H1 (cell line): Measurements from ENCODE around the gene XPNPEP1.

Experiments
- CBX5 ChIP-seq: fragments of 300-800, 300-1000 bp; sonication (generic); IDR thresholded peaks from 2 replicates; pipeline ENCODE4 v1.7.1; 2016; ENCODE audit warnings: antibody characterized with exemption, low read length, low read depth
- CBX8 ChIP-seq: fragments of 300-800, 300-1000 bp; sonication (generic); IDR thresholded peaks from 2 replicates; pipeline ENCODE4 v1.7.1; 2016; ENCODE audit warnings: low read depth, low read length, borderline replicate concordance
- CHD2 ChIP-seq: IDR thresholded peaks from 2 replicates; pipeline ENCODE4 v1.6.1; 2012; ENCODE audit warnings: low read length, improper control_type of control experiment
- CTCF ChIP-seq, 3 experiments: IDR thresholded peaks; 1 replicate in 2 of 3; 2 replicates in 1 of 3; pipeline versions ENCODE4 v1.5.1 to v1.6.1; 2011; ENCODE audit warnings: low read length in 3 of 3, mild to moderate bottlenecking in 3 of 3, inconsistent platforms in 2 of 3, low read depth in 1 of 3, moderate library complexity in 1 of 3; ENCODE audit not compliant: insufficient read depth in 1 of 3; ENCODE audit errors: control extremely low read depth in 1 of 3
- EP300 ChIP-seq, 2 experiments: IDR thresholded peaks; 1 replicate in 1 of 2; 2 replicates in 1 of 2; pipeline ENCODE4 v1.6.1; 2011 to 2012; ENCODE audit warnings: low read depth in 2 of 2, low read length in 2 of 2, mild to moderate bottlenecking in 2 of 2, borderline replicate concordance in 1 of 2, inconsistent platforms in 1 of 2, moderate library complexity in 1 of 2
- GTF2F1 ChIP-seq: IDR thresholded peaks from 2 replicates; pipeline ENCODE4 v1.6.1; 2012; ENCODE audit warnings: low read depth, low read length, improper control_type of control experiment, borderline replicate concordance
- HDAC6 ChIP-seq: IDR thresholded peaks from one replicate; pipeline ENCODE4 v1.7.1; 2012; ENCODE audit warnings: low read depth, mild to moderate bottlenecking, inconsistent platforms, low read length, moderate library complexity
- JUND ChIP-seq: IDR thresholded peaks from 2 replicates; pipeline ENCODE4 v1.6.1; 2011; ENCODE audit warnings: mild to moderate bottlenecking, improper control_type of control experiment, low read length
- KDM1A ChIP-seq: fragments of 200-600, 300-600 bp; sonication (generic); IDR thresholded peaks from 2 replicates; pipeline ENCODE4 v1.7.1; 2016; ENCODE audit warnings: mild to moderate bottlenecking, low read length, borderline replicate concordance
- POLR2A ChIP-seq, 2 experiments: IDR thresholded peaks; 1 replicate in 1 of 2; 2 replicates in 1 of 2; pipeline ENCODE4 v1.6.1; 2011; ENCODE audit warnings: low read depth in 2 of 2, low read length in 2 of 2, mild to moderate bottlenecking in 2 of 2; ENCODE audit errors: control extremely low read depth in 1 of 2
- RAD21 ChIP-seq, 2 experiments: IDR thresholded peaks in 1 of 2; conservative IDR thresholded peaks in 1 of 2; 2 replicates each; pipeline ENCODE4 v1.6.1; 2011; ENCODE audit warnings: low read depth in 2 of 2, low read length in 2 of 2, improper control_type of control experiment in 1 of 2, inconsistent platforms in 1 of 2, mild to moderate bottlenecking in 1 of 2, moderate library complexity in 1 of 2
- SIN3A ChIP-seq, 2 experiments: IDR thresholded peaks in 1 of 2; conservative IDR thresholded peaks in 1 of 2; 2 replicates each; pipeline ENCODE4 v1.6.1; 2011 to 2012; ENCODE audit warnings: low read length in 2 of 2, improper control_type of control experiment in 1 of 2, low read depth in 1 of 2, mild to moderate bottlenecking in 1 of 2
- SIX5 ChIP-seq: IDR thresholded peaks from 2 replicates; pipeline ENCODE4 v1.6.1; 2011; ENCODE audit warnings: mild to moderate bottlenecking, low read depth, low read length
- ZNF274 ChIP-seq: IDR thresholded peaks from 2 replicates; pipeline ENCODE4 v1.7.0; 2012; ENCODE audit warnings: low read length, borderline replicate concordance; ENCODE audit errors: extremely low read depth

GRCh38 chr10:109920016-109920415 is 3.3 kb downstream of the XPNPEP1 start:
- TF ChIP-seq SIX5 (no peak), CBX8 (no peak), CTCF (IDR thresholded peaks at IDR 0.05; ENCODE audit: control extremely low read depth in 1 of 3, insufficient read depth in 1 of 3, low read depth in 1 of 3, low read length in 3 of 3) (no peak), POLR2A (IDR thresholded peaks at IDR 0.05; ENCODE audit: control extremely low read depth in 1 of 2, low read depth in 2 of 2, low read length in 2 of 2) (no peak), JUND (no peak), CBX5 (no peak), ZNF274 (no peak), GTF2F1 (no peak), EP300 (IDR thresholded peaks at IDR 0.05; ENCODE audit: borderline replicate concordance in 1 of 2, low read depth in 2 of 2, low read length in 2 of 2) (no peak), RAD21 (IDR thresholded peaks at IDR 0.05 in 1 of 2, conservative IDR thresholded peaks at IDR 0.05 in 1 of 2; ENCODE audit: low read depth in 2 of 2, low read length in 2 of 2) (no peak), CHD2 (no peak), HDAC6 (no peak), SIN3A (conservative IDR thresholded peaks at IDR 0.05 in 1 of 2, IDR thresholded peaks at IDR 0.05 in 1 of 2; ENCODE audit: low read depth in 1 of 2, low read length in 2 of 2) (no peak), KDM1A (no peak)
